Memory B cell (primary cell): ENCODE data around the gene ADCYAP1R1.

Experiments used
- ATAC-seq: fragments of 150-1000 bp; cut with Tn5 transposase; 2 replicates; pipeline ENCODE4 v1.10.0; 2021; ENCODE audit warnings: low read depth, mild to moderate bottlenecking, moderate library complexity
- DNase-seq, 2 donors: peaks; one replicate each; pipeline ENCODE4 v3.0.0; 2022; ENCODE audit warnings: low spot score in 2 of 2
- H3K27ac Mint-ChIP-seq: one replicate; pipeline ENCODE4 v1.8.0; 2022; ENCODE audit warnings: mild to moderate bottlenecking, moderate library complexity, mixed read lengths
- H3K27me3 Mint-ChIP-seq: one replicate; pipeline ENCODE4 v1.8.0; 2022; ENCODE audit warnings: mixed read lengths
- H3K36me3 Mint-ChIP-seq: one replicate; pipeline ENCODE4 v1.8.0; 2022; ENCODE audit warnings: mild to moderate bottlenecking, mixed read lengths
- H3K4me1 Mint-ChIP-seq: one replicate; pipeline ENCODE4 v1.8.0; 2022; ENCODE audit warnings: mixed read lengths
- H3K4me3 Mint-ChIP-seq: one replicate; pipeline ENCODE4 v1.8.0; 2022; ENCODE audit warnings: mild to moderate bottlenecking, moderate library complexity, mixed read lengths
- H3K9me3 Mint-ChIP-seq: one replicate; pipeline ENCODE4 v1.8.0; 2022; ENCODE audit warnings: mixed read lengths

Gene ADCYAP1R1

GRCh38 chr7:31068006-31068675, 16.0 kb downstream of the ADCYAP1R1 start:
- Mint-ChIP-seq H3K4me3 (no peak overlapping the region), H3K9me3 (no peaks in the 10 kb centered on the region), H3K4me1 (no peaks in the 10 kb centered on the region), H3K27me3 (peaks cover 1% of the 10 kb centered on the region), H3K27ac (no peak overlapping the region), H3K36me3 (no peaks in the 10 kb centered on the region)
- DNase-seq = no peak
- ATAC-seq = no peak

GRCh38 chr7:31069860-31070555, 17.9 kb downstream of the ADCYAP1R1 start:
- no peak for DNase-seq
- Mint-ChIP-seq H3K27ac (no peak overlapping the region), H3K4me1 (no peaks in the 10 kb centered on the region), H3K4me3 (no peak overlapping the region), H3K36me3 (no peaks in the 10 kb centered on the region), H3K27me3 (peaks cover 1% of the 10 kb centered on the region), H3K9me3 (no peaks in the 10 kb centered on the region)
- no peak for ATAC-seq

- Mint-ChIP-seq H3K27me3 (peaks cover 5% of the 10 kb centered on the region), H3K9me3 (no peaks in the 10 kb centered on the region), H3K27ac (no peak overlapping the region), H3K4me1 (no peaks in the 10 kb centered on the region), H3K4me3 (no peak overlapping the region), H3K36me3 (no peaks in the 10 kb centered on the region)
- ATAC-seq (no peak), DNase-seq (no peak)
These were observed 19.0 kb downstream of the ADCYAP1R1 start for GRCh38 chr7:31070991-31071644.

- Mint-ChIP-seq H3K36me3 (no peaks in the 10 kb centered on the region), H3K27ac (no peak overlapping the region), H3K27me3 (peaks cover 5% of the 10 kb centered on the region), H3K4me1 (no peaks in the 10 kb centered on the region), H3K4me3 (no peak overlapping the region), H3K9me3 (no peaks in the 10 kb centered on the region)
- DNase-seq (no peak), ATAC-seq (no peak)
These were observed 19.5 kb downstream of the ADCYAP1R1 start for GRCh38 chr7:31071645-31072029.

GRCh38 chr7:31073326-31074119, 21.4 kb downstream of the ADCYAP1R1 start:
- ATAC-seq (no peak), DNase-seq (no peak)
- H3K27ac Mint-ChIP-seq = no peak overlapping the region
- H3K9me3 Mint-ChIP-seq = no peaks in the 10 kb centered on the region
- no peak overlapping the region for H3K4me3 Mint-ChIP-seq
- peaks cover 4% of the 10 kb centered on the region for H3K27me3 Mint-ChIP-seq
- H3K4me1 Mint-ChIP-seq = no peaks in the 10 kb centered on the region
- H3K36me3 Mint-ChIP-seq = no peaks in the 10 kb centered on the region

- DNase-seq (no peak), ATAC-seq (no peak)
- Mint-ChIP-seq H3K4me1 (no peaks in the 10 kb centered on the region), H3K36me3 (no peaks in the 10 kb centered on the region), H3K9me3 (no peaks in the 10 kb centered on the region), H3K4me3 (no peak overlapping the region), H3K27me3 (peaks cover 4% of the 10 kb centered on the region), H3K27ac (no peak overlapping the region)
These were observed 21.9 kb downstream of the ADCYAP1R1 start for GRCh38 chr7:31074120-31074383.

- DNase-seq = no peak
These were observed 22.4 kb downstream of the ADCYAP1R1 start for GRCh38 chr7:31074403-31075085.

GRCh38 chr7:31075086-31075405, 22.9 kb downstream of the ADCYAP1R1 start:
- no peak for DNase-seq
- peaks cover 4% of the 10 kb centered on the region for H3K27me3 Mint-ChIP-seq
- no peak overlapping the region for H3K27ac Mint-ChIP-seq
- H3K4me3 Mint-ChIP-seq = no peak overlapping the region
- ATAC-seq = no peak
- H3K36me3 Mint-ChIP-seq = no peaks in the 10 kb centered on the region
- no peaks in the 10 kb centered on the region for H3K4me1 Mint-ChIP-seq
- H3K9me3 Mint-ChIP-seq = no peaks in the 10 kb centered on the region

More at GRCh38 chr7:31074403-31075085, 22.4 kb downstream of the ADCYAP1R1 start:
- H3K27me3 Mint-ChIP-seq = peaks cover 4% of the 10 kb centered on the region
- H3K36me3 Mint-ChIP-seq = no peaks in the 10 kb centered on the region
- H3K27ac Mint-ChIP-seq = no peak overlapping the region
- no peak overlapping the region for H3K4me3 Mint-ChIP-seq
- H3K9me3 Mint-ChIP-seq = no peaks in the 10 kb centered on the region
- no peaks in the 10 kb centered on the region for H3K4me1 Mint-ChIP-seq
- no peak for ATAC-seq

- Mint-ChIP-seq H3K36me3 (no peaks in the 10 kb centered on the region), H3K4me1 (no peaks in the 10 kb centered on the region), H3K4me3 (no peak overlapping the region), H3K27ac (no peak overlapping the region), H3K27me3 (peaks cover 7% of the 10 kb centered on the region), H3K9me3 (no peaks in the 10 kb centered on the region)
- ATAC-seq (no peak), DNase-seq (no peak)
These were observed 23.9 kb downstream of the ADCYAP1R1 start for GRCh38 chr7:31076051-31076450.

- Mint-ChIP-seq H3K9me3 (no peaks in the 10 kb centered on the region), H3K4me1 (no peaks in the 10 kb centered on the region), H3K27me3 (peaks cover 8% of the 10 kb centered on the region), H3K27ac (no peak overlapping the region), H3K36me3 (no peaks in the 10 kb centered on the region), H3K4me3 (no peak overlapping the region)
- ATAC-seq (no peak), DNase-seq (no peak)
These were observed 24.7 kb downstream of the ADCYAP1R1 start for GRCh38 chr7:31076641-31077310.

GRCh38 chr7:31077484-31078362, 25.6 kb downstream of the ADCYAP1R1 start:
- Mint-ChIP-seq H3K4me1 (no peaks in the 10 kb centered on the region), H3K9me3 (no peaks in the 10 kb centered on the region), H3K27ac (no peak overlapping the region), H3K27me3 (peaks cover 10% of the 10 kb centered on the region), H3K36me3 (no peaks in the 10 kb centered on the region), H3K4me3 (no peak overlapping the region)
- ATAC-seq (no peak), DNase-seq (no peak)

GRCh38 chr7:31078363-31078990, 26.4 kb downstream of the ADCYAP1R1 start:
- H3K4me3 Mint-ChIP-seq = no peak overlapping the region
- ATAC-seq (no peak), DNase-seq (no peak)
- no peaks in the 10 kb centered on the region for H3K4me1 Mint-ChIP-seq
- no peaks in the 10 kb centered on the region for H3K9me3 Mint-ChIP-seq
- no peak overlapping the region for H3K27ac Mint-ChIP-seq
- H3K27me3 Mint-ChIP-seq = peaks cover 10% of the 10 kb centered on the region
- no peaks in the 10 kb centered on the region for H3K36me3 Mint-ChIP-seq
